GM23338 (cell line): ENCODE measurements around the gene ATF7IP2. TPM values are rescaled to one million over a fixed set of nuclear protein-coding genes. Genes with fewer than 3 reads are reported as not detected.
A peak's percentile ranks its signal among the peaks of the same experiment; 100 is the strongest.

Experiments used
- ATAC-seq: fragments of 200-7000 bp; cut with Tn5 transposase; 3 replicates; pipeline ENCODE4 v1.9.1; 2020
- DNase-seq: peaks from one replicate; pipeline ENCODE4 v3.0.0-alpha.2; 2015; ENCODE audit warnings: low spot score
- H2AFZ ChIP-seq: fragments of 200-600 bp; sonication (generic); 2 replicates; pipeline ENCODE4 v1.8.0; 2016; ENCODE audit warnings: antibody characterized with exemption, mild to moderate bottlenecking, moderate library complexity
- H3F3A ChIP-seq: fragments of 200-600 bp; sonication (generic); replicated peaks from 2 replicates; pipeline ENCODE4 v1.8.0; 2017; ENCODE audit warnings: antibody characterized with exemption, mixed run types, low read depth
- H3K27ac ChIP-seq: fragments of 200-600 bp; sonication (generic); 2 replicates; pipeline ENCODE4 v1.6.1; 2016; ENCODE audit warnings: low read depth
- H3K27me3 ChIP-seq: fragments of 200-600 bp; sonication (generic); 2 replicates; pipeline ENCODE4 v1.8.0; 2016; ENCODE audit warnings: mild to moderate bottlenecking, mixed run types, moderate library complexity; ENCODE audit not compliant: insufficient read depth
- H3K36me3 ChIP-seq: fragments of 200-600 bp; sonication (generic); 2 replicates; pipeline ENCODE4 v1.8.0; 2016; ENCODE audit warnings: mild to moderate bottlenecking; ENCODE audit not compliant: insufficient read depth
- H3K4me1 ChIP-seq: fragments of 200-600 bp; sonication (generic); 2 replicates; pipeline ENCODE4 v1.8.0; 2016; ENCODE audit warnings: mild to moderate bottlenecking, moderate library complexity; ENCODE audit not compliant: insufficient read depth
- H3K4me2 ChIP-seq: fragments of 200-600 bp; sonication (generic); 2 replicates; pipeline ENCODE4 v1.7.1; 2017; ENCODE audit warnings: mixed run types
- H3K4me3 ChIP-seq: fragments of 200-600 bp; sonication (generic); 2 replicates; pipeline ENCODE4 v1.6.1; 2016; ENCODE audit warnings: mixed run types
- H3K79me2 ChIP-seq: fragments of 200-600 bp; sonication (generic); replicated peaks from 2 replicates; pipeline ENCODE4 v1.8.0; 2017; ENCODE audit warnings: mild to moderate bottlenecking; ENCODE audit not compliant: insufficient read depth
- H3K9me2 ChIP-seq: fragments of 200-600 bp; sonication (generic); 2 replicates; pipeline ENCODE4 v1.8.0; 2017; ENCODE audit not compliant: insufficient read depth
- H4K20me1 ChIP-seq: fragments of 200-600 bp; sonication (generic); replicated peaks from 2 replicates; pipeline ENCODE4 v1.8.0; 2017; ENCODE audit warnings: mild to moderate bottlenecking; ENCODE audit not compliant: insufficient read depth
- H3K27ac Mint-ChIP-seq: 2 replicates; pipeline ENCODE4 v1.8.0; 2020; ENCODE audit warnings: inconsistent platforms, mild to moderate bottlenecking, moderate library complexity, mixed read lengths
- H3K27me3 Mint-ChIP-seq: 3 replicates; pipeline ENCODE4 v1.8.0; 2022; ENCODE audit warnings: low read depth, mild to moderate bottlenecking, moderate library complexity, mixed read lengths, inconsistent platforms; ENCODE audit not compliant: insufficient read depth, poor library complexity
- H3K36me3 Mint-ChIP-seq: 3 replicates; pipeline ENCODE4 v1.8.0; 2021; ENCODE audit warnings: low read depth, mild to moderate bottlenecking, inconsistent platforms, moderate library complexity, mixed read lengths
- H3K4me1 Mint-ChIP-seq: 3 replicates; pipeline ENCODE4 v1.8.0; 2020; ENCODE audit warnings: mild to moderate bottlenecking, inconsistent platforms, mixed read lengths
- H3K4me3 Mint-ChIP-seq: 3 replicates; pipeline ENCODE4 v1.8.0; 2021; ENCODE audit warnings: moderate library complexity, mild to moderate bottlenecking, inconsistent platforms, mixed read lengths
- H3K9me3 Mint-ChIP-seq: 3 replicates; pipeline ENCODE4 v1.8.0; 2020; ENCODE audit warnings: moderate library complexity, mild to moderate bottlenecking, inconsistent platforms, mixed read lengths
- CREB1 ChIP-seq: fragments of 250-450 bp; sonication (Bioruptor Pico); IDR thresholded peaks from 2 replicates; pipeline ENCODE4 v1.5.0; 2020; ENCODE audit warnings: low read depth, mild to moderate bottlenecking, moderate library complexity
- CTCF ChIP-seq, 2 experiments: fragments of 200-600 bp in 1 of 2; sonication (generic) in 1 of 2; conservative IDR thresholded peaks; 2 replicates each; pipeline versions ENCODE4 v1.5.1 to v1.6.1; 2016 to 2017; ENCODE audit warnings: antibody characterized with exemption in 2 of 2, low read depth in 2 of 2, mild to moderate bottlenecking in 2 of 2, moderate library complexity in 1 of 2
- ETS1 ChIP-seq: IDR thresholded peaks from 2 replicates; pipeline ENCODE4 v1.6.1; 2016; ENCODE audit warnings: antibody characterized with exemption
- EZH2 ChIP-seq: fragments of 200-600 bp; sonication (generic); IDR thresholded peaks from one replicate; pipeline ENCODE4 v1.8.0; 2017; ENCODE audit warnings: antibody characterized with exemption, mild to moderate bottlenecking, low read depth; ENCODE audit not compliant: unreplicated experiment
- JUNB ChIP-seq: IDR thresholded peaks from one replicate; pipeline ENCODE4 v1.6.1; 2016; ENCODE audit warnings: antibody characterized with exemption; ENCODE audit not compliant: unreplicated experiment
- polyA plus RNA-seq: library from polyadenylated mRNA; unstranded; fragments of >200 nt; fragmentation: Nextera tagmentation; extraction: Ambion mirVana; gene quantifications from 2 replicates; pipeline ENCODE4 v1.2.1, GENCODE V29; 2016
- total RNA-seq: library from RNA; depleted of rRNA; stranded (reverse); fragments of >200 nt; shearing (Covaris generic); gene quantifications from 2 replicates; pipeline ENCODE4 v1.2.3, GENCODE V29; 2014
- TF ChIP-seq, protein P1 (sequence below): fragments of 250-450 bp; sonication (Bioruptor Pico); IDR thresholded peaks from 2 replicates; pipeline ENCODE4 v1.5.0; 2020; ENCODE audit warnings: mild to moderate bottlenecking, moderate library complexity

The ATF7IP2 gene
- total and polyA plus RNA-seq, 2 experiments from 2014 or later, result 27.9 to 55.7 TPM

DNA sequence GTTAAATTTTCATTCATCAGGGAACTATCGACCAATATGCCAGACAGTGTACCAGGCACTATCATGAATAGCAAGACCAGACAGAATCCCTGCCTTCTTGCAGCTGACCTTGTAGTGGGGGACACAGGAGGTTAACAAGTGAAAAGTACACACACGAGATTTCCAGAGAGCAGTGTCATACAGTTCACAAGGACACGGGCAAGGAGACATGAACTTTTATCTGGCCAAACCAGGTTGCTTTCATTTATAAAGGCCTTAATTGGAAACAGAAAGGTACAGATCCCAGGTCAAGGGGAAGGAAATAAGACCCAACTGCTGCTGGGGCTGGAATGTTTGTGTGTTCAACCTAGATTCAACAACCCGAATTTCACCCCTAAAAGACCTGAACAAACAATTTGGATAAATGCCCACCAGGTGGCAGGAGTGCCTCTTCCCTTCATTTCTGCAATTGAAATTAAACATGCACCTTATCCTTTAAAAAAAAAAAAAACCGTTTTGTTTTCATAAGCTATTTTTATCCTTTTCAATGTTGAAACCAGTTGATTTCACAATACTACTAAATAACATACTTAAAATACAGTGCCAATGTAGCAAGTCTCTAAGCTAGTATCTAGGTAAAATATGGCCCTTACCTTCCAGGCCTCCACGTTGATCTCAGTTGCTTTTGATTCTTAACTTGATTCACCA lies 128.7 kb downstream of the ATF7IP2 start:
- H3K4me1 ChIP-seq, result no peaks in the 10 kb centered on the region
- ATAC-seq (peak; percentile 44), DNase-seq (peak; percentile 79)
- no peak for TF ChIP-seq JUNB
- TF ChIP-seq EZH2, result no peak
- TF ChIP-seq, protein P1, sequence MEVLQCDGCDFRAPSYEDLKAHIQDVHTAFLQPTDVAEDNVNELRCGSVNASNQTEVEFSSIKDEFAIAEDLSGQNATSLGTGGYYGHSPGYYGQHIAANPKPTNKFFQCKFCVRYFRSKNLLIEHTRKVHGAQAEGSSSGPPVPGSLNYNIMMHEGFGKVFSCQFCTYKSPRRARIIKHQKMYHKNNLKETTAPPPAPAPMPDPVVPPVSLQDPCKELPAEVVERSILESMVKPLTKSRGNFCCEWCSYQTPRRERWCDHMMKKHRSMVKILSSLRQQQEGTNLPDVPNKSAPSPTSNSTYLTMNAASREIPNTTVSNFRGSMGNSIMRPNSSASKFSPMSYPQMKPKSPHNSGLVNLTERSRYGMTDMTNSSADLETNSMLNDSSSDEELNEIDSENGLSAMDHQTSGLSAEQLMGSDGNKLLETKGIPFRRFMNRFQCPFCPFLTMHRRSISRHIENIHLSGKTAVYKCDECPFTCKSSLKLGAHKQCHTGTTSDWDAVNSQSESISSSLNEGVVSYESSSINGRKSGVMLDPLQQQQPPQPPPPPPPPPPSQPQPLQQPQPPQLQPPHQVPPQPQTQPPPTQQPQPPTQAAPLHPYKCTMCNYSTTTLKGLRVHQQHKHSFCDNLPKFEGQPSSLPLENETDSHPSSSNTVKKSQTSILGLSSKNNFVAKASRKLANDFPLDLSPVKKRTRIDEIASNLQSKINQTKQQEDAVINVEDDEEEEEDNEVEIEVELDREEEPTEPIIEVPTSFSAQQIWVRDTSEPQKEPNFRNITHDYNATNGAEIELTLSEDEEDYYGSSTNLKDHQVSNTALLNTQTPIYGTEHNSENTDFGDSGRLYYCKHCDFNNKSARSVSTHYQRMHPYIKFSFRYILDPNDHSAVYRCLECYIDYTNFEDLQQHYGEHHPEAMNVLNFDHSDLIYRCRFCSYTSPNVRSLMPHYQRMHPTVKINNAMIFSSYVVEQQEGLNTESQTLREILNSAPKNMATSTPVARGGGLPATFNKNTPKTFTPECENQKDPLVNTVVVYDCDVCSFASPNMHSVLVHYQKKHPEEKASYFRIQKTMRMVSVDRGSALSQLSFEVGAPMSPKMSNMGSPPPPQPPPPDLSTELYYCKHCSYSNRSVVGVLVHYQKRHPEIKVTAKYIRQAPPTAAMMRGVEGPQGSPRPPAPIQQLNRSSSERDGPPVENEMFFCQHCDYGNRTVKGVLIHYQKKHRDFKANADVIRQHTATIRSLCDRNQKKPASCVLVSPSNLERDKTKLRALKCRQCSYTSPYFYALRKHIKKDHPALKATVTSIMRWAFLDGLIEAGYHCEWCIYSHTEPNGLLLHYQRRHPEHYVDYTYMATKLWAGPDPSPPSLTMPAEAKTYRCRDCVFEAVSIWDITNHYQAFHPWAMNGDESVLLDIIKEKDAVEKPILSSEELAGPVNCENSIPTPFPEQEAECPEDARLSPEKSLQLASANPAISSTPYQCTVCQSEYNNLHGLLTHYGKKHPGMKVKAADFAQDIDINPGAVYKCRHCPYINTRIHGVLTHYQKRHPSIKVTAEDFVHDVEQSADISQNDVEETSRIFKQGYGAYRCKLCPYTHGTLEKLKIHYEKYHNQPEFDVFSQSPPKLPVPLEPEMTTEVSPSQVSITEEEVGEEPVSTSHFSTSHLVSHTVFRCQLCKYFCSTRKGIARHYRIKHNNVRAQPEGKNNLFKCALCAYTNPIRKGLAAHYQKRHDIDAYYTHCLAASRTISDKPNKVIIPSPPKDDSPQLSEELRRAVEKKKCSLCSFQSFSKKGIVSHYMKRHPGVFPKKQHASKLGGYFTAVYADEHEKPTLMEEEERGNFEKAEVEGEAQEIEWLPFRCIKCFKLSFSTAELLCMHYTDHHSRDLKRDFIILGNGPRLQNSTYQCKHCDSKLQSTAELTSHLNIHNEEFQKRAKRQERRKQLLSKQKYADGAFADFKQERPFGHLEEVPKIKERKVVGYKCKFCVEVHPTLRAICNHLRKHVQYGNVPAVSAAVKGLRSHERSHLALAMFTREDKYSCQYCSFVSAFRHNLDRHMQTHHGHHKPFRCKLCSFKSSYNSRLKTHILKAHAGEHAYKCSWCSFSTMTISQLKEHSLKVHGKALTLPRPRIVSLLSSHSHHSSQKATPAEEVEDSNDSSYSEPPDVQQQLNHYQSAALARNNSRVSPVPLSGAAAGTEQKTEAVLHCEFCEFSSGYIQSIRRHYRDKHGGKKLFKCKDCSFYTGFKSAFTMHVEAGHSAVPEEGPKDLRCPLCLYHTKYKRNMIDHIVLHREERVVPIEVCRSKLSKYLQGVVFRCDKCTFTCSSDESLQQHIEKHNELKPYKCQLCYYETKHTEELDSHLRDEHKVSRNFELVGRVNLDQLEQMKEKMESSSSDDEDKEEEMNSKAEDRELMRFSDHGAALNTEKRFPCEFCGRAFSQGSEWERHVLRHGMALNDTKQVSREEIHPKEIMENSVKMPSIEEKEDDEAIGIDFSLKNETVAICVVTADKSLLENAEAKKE (CRISPR knock-in tag), result no peak
- TF ChIP-seq ETS1, result no peak
- TF ChIP-seq CTCF (conservative IDR thresholded peaks at IDR 0.05; ENCODE audit: low read depth in 2 of 2), result peak; percentile 70 to 81
- TF ChIP-seq CREB1 (CRISPR knock-in tag), result no peak
- H3K36me3 ChIP-seq, result no peaks in the 10 kb centered on the region
- H3K4me3 Mint-ChIP-seq, result no peak overlapping the region
- H3F3A ChIP-seq, result no peaks in the 10 kb centered on the region
- no peaks in the 10 kb centered on the region for H3K9me2 ChIP-seq
- H3K27me3 ChIP-seq, result no peaks in the 10 kb centered on the region
- H3K27ac Mint-ChIP-seq, result no peak overlapping the region; the same call in 1 of the 2 replicates
- H2AFZ ChIP-seq, result 0 out of 2 replicates have a peak overlapping the region, but pooled peaks have one; percentile 23
- H3K9me3 Mint-ChIP-seq, result peaks cover 10% of the 10 kb centered on the region
- peaks cover 3% of the 10 kb centered on the region; the same call in 1 of the 3 replicates for H3K36me3 Mint-ChIP-seq
- H3K27me3 Mint-ChIP-seq, result no peaks in the 10 kb centered on the region
- H3K4me3 ChIP-seq, result no peak overlapping the region
- H3K79me2 ChIP-seq, result no peaks in the 10 kb centered on the region
- H3K4me1 Mint-ChIP-seq, result no peaks in the 10 kb centered on the region
- no peaks in the 10 kb centered on the region for H4K20me1 ChIP-seq
- H3K27ac ChIP-seq, result no peak overlapping the region
- H3K4me2 ChIP-seq, result no peak overlapping the region
